ENCODE results near the gene ACOX1. TPM values are rescaled to one million over a fixed set of nuclear protein-coding genes. Genes with fewer than 3 reads are reported as not detected.

Gene ACOX1
- total RNA-seq, 3 donors from 2014 or later (not counting 1 experiment from before 2014, with no cell fraction given): 22.8 to 48.2 (median 28.2) TPM

DNA sequence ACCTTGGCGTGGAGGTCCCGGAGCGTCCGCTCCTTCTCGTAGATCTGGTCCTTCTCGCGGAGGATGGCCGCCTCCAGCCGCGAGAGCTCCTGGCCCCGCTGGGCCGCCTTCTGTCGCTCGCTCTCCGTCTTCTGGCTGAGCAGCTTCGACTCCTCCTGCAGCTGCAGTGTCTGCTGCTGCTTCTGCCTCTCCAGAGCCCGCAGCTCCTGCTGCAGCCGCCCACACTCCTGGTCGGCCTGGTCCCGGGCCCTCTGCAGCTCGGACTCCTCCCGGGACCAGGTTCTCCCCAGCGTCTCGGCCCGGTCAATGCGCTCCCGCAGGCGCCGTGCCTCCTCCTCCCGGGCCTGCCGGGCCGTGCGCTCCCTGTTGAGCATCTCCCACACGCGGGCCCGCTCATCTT, 29.2 kb upstream of the ACOX1 start:
- Mint-ChIP-seq H3K4me1 (no peaks in the 10 kb centered on the region), H3K36me3 (no peaks in the 10 kb centered on the region), H3K27me3 (ENCODE audit: low read depth in 2 of 2) (no peaks in the 10 kb centered on the region), H3K4me3 (no peak overlapping the region), H3K9me3 (no peaks in the 10 kb centered on the region), H3K27ac (no peak overlapping the region)
- Histone ChIP-seq H3K36me3 (ENCODE audit: control insufficient read depth, insufficient read depth, low read length) (no peaks in the 10 kb centered on the region), H3K4me3 (ENCODE audit: low read length) (no peak overlapping the region), H3K9me3 (ENCODE audit: control insufficient read depth, insufficient read depth, low read length) (no peaks in the 10 kb centered on the region), H3K27me3 (ENCODE audit: control insufficient read depth, insufficient read depth, low read length) (no peaks in the 10 kb centered on the region), H3K27ac (ENCODE audit: low read length) (no peak overlapping the region), H3K4me1 (ENCODE audit: control insufficient read depth, insufficient read depth, low read length) (no peaks in the 10 kb centered on the region)
- TF ChIP-seq, protein P1, sequence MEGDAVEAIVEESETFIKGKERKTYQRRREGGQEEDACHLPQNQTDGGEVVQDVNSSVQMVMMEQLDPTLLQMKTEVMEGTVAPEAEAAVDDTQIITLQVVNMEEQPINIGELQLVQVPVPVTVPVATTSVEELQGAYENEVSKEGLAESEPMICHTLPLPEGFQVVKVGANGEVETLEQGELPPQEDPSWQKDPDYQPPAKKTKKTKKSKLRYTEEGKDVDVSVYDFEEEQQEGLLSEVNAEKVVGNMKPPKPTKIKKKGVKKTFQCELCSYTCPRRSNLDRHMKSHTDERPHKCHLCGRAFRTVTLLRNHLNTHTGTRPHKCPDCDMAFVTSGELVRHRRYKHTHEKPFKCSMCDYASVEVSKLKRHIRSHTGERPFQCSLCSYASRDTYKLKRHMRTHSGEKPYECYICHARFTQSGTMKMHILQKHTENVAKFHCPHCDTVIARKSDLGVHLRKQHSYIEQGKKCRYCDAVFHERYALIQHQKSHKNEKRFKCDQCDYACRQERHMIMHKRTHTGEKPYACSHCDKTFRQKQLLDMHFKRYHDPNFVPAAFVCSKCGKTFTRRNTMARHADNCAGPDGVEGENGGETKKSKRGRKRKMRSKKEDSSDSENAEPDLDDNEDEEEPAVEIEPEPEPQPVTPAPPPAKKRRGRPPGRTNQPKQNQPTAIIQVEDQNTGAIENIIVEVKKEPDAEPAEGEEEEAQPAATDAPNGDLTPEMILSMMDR (IDR thresholded peaks at IDR 0.05): no peak
- WGBS (ENCODE audit: insufficient coverage): 96% methylated on average over 36 of the region's 36 CpGs
- ATAC-seq (no peak), DNase-seq (no peak)
- intact Hi-C loops (cut with micrococcal nuclease): no loop called here

DNA sequence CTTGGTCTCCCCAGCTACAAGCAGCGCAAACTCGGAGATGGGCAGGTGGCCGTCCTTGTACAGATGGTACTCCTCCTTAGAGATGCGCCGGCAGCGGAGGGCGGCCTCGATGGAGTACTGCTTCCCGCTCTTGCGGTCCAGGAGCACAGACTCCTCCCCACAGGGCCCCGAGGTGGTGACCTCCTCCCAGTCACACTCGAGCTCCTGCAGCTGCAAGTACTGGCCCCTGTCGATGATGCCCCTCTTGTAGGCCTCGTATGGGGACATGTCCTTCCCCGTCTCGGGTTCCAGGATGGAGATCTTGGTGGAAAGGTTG, 28.8 kb upstream of the ACOX1 start:
- DNase-seq (no peak), ATAC-seq (no peak)
- no peaks in the 10 kb centered on the region for H3K9me3 Mint-ChIP-seq
- no peaks in the 10 kb centered on the region for H3K36me3 Mint-ChIP-seq
- no peaks in the 10 kb centered on the region for H3K27me3 ChIP-seq (ENCODE audit: control insufficient read depth, insufficient read depth, low read length)
- H3K4me1 Mint-ChIP-seq: no peaks in the 10 kb centered on the region
- no peaks in the 10 kb centered on the region for H3K27me3 Mint-ChIP-seq (ENCODE audit: low read depth in 2 of 2)
- no peak overlapping the region for H3K4me3 Mint-ChIP-seq
- TF ChIP-seq, protein P1 (IDR thresholded peaks at IDR 0.05): no peak
- no peak overlapping the region for H3K27ac Mint-ChIP-seq
- H3K4me3 ChIP-seq (ENCODE audit: low read length): no peak overlapping the region
- H3K27ac ChIP-seq (ENCODE audit: low read length): no peak overlapping the region
- intact Hi-C loops (cut with micrococcal nuclease): no loop called here
- no peaks in the 10 kb centered on the region for H3K9me3 ChIP-seq (ENCODE audit: control insufficient read depth, insufficient read depth, low read length)
- no peaks in the 10 kb centered on the region for H3K36me3 ChIP-seq (ENCODE audit: control insufficient read depth, insufficient read depth, low read length)
- H3K4me1 ChIP-seq (ENCODE audit: control insufficient read depth, insufficient read depth, low read length): no peaks in the 10 kb centered on the region
- WGBS (ENCODE audit: insufficient coverage): 95% methylated on average over 16 of the region's 16 CpGs

DNA sequence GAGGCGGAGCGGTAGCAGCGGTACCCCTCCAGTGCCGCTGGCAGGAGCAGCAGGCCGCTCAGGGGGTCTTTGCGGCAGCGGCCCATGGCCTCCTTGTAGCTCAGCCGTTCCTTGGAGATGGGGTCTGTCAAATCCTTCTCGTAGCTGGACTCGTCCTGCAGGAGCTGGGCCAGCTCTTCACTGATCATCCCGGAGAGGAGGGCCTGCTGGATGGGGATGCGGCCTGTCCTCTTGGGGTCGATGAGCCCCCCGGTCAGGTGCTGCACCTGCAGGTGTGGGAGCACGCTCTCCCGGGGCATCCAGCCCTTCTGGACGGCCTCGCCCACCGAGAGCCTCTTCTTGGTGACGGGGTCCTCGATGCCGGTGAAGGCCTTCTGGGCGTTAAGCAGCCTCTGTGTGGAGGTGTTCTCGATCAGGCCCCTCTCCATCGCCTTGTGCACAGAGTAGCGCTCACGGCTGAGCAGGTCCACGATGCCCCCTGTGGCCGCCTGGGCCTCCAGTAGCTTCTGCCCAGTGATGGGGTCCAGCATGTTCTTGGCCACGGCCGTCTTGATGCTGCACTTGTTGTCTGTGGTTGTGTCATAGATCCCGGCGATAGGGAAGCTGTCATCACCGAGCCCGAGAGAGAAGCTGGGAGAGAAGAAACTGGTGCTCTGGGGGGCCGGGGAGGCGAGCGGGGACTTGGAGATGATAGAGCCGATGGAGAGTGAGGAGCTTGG, 28.3 kb upstream of the ACOX1 start:
- H3K9me3 ChIP-seq (ENCODE audit: control insufficient read depth, insufficient read depth, low read length): no peaks in the 10 kb centered on the region
- no peaks in the 10 kb centered on the region for H3K36me3 ChIP-seq (ENCODE audit: control insufficient read depth, insufficient read depth, low read length)
- ATAC-seq (no peak), DNase-seq (no peak)
- H3K4me1 ChIP-seq (ENCODE audit: control insufficient read depth, insufficient read depth, low read length): no peaks in the 10 kb centered on the region
- no peaks in the 10 kb centered on the region for H3K9me3 Mint-ChIP-seq
- H3K27me3 ChIP-seq (ENCODE audit: control insufficient read depth, insufficient read depth, low read length): no peaks in the 10 kb centered on the region
- TF ChIP-seq, protein P1 (IDR thresholded peaks at IDR 0.05): no peak
- H3K27me3 Mint-ChIP-seq (ENCODE audit: low read depth in 2 of 2): no peaks in the 10 kb centered on the region
- H3K27ac Mint-ChIP-seq: no peak overlapping the region
- H3K4me1 Mint-ChIP-seq: no peaks in the 10 kb centered on the region
- H3K36me3 Mint-ChIP-seq: no peaks in the 10 kb centered on the region
- no peak overlapping the region for H3K4me3 Mint-ChIP-seq
- no peak overlapping the region for H3K27ac ChIP-seq (ENCODE audit: low read length)
- H3K4me3 ChIP-seq (ENCODE audit: low read length): no peak overlapping the region
- intact Hi-C loops (cut with micrococcal nuclease): no loop called here
- 95% methylated on average over 39 of the region's 39 CpGs for WGBS (ENCODE audit: insufficient coverage)
